ENCODE measurements around the gene VWF.
"Not testable (repeated sequence)": the region's sequence is repeated elsewhere in the genome, so short reads cannot be mapped to it uniquely, and the experiment has no call there.

Gene VWF

DNA sequence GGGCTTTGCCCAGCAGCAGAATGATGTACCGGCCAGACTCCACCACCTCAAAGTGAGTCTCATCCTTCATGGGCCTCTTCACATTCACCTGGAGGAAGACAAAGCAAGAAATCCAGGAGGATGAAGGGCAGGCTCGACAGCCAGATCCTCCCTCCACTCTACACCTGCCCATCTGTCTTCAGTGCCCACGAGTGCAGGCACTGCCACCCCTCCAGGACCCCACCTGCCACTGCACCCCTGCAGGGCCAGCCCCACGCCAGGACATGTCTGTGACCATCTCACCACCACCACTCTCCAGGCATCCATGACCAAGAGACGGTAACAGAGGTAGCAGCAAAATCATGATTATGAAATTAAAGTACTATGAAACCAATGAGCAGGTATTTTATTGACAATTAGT is 95.1 kb downstream of the VWF start:
- no peak for DNase-seq

DNA sequence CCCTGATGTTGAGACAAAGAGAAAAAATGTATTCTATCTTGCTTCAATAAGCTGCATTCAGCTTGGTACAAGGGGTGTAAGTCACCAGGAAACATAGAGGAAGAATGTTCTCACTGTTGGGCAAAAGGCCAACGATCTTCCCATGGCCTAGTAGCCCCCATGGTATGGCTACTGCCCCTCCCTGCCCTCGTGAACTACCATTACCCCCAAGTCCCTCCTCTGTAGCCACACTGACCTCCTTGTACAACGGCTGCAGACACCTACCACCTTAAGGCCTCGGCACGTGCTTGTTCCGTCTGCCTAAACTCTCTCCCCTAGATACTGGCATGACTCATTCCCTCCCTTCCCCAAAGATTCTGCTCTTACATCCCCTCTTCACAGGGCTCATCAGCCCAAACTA is 97.5 kb downstream of the VWF start:
- DNase-seq: no peak

DNA sequence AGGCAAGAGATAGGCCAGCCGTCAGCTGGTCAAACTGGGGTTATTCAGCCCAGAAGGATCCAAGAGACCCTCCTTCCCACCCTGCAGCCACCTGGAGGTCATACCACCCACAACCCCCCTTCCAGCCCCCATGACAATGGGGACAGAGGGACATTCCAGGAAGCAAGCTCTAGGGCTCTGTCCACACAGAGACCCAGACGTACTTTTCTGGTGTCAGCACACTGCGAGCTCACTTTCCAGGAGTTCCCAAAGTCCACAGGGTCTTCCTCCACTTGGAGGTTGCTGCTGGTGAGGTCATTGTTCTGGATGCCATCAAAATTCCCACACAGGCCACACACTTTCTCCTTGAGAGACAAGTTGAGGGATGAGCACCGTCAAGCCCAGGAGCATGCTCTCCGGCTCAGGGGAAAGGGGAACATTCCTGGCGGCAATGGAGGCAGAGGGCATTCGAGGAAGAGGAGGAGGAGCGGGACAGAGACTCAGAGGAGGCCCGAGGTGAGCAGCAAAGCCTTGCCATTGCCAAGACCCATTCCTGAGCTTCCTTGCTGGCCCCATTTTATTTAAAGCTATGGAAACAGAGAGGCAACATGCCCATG is 98.7 kb downstream of the VWF start:
- DNase-seq: not testable (repeated sequence)

DNA sequence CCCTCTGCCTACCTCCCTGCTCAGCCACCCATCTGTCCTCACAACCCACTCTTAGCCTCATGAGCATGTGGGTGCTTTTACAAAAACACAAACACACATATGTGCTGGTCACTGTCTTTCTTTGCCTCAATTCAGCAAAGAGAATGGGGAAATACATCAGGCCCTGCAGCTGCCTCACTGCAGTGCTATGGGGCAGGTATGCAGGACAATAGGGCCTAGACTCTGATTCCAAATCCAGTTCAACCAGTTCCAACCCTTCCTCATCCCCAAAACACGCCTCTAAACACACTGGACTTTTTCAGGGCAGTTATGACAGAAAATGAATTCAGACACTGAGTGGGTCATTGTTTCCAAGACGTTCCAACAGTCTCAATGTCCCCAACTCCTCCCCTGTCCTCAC is 100.4 kb downstream of the VWF start:
- not testable (repeated sequence) for DNase-seq

DNA sequence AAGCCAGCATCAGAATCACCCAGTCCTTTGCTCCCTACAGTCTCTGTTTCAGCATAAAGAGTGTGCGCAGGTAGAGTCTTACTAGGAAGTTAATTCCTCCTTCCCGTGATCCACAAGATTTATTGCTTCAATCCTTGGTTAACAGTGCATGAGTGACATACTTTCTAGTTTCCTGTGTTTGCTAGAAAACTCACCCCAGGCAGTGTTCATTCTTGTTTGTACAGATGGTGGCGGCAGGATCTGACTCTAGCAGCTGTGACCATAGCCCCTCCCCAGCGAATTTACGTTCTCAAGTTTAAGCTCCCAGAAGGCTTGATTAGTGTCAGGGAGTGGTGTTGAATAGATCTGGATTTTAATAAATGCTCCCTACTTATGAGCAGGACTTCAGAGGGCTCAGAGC is 103.5 kb downstream of the VWF start:
- DNase-seq: no peak

DNA sequence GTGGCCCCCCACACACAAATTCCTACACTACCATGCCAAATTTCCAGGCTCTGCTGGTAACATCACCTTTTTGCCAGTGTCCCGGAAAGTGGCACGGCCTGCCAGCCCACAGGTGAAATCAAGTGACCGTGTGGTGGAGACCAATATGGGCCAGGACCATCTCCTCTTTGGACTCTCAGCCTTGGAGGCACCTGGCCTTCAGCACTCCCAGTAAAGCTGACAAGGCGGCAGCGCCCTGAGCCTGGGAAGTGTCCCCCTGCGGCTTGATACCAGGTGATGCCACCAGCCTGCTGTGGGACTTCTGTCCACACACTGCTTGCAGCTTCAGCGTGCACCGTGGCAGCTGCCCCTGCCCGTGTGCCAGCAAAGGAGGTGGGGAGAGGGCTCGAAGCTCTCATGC is 104.0 kb downstream of the VWF start:
- DNase-seq: not testable (repeated sequence)

DNA sequence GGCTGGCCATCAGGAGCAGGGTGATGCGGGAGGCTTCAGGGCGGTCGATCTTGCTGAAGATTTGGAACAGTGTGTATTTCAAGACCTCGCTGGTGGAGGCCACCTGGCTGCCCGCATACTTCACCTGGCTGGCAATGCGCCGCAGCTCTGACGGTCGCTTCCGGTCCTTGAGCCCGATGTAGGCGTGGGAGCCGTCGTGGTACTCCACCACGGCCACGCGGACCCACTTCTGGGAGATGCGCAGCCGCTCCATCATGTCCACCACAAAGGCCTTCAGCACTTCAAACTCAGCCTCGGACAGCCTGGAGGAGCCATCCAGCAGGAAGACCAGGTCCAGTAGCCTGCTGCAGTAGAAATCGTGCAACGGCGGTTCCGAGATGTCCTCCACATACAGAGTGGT is 105.2 kb downstream of the VWF start:
- DNase-seq: not testable (repeated sequence)

DNA sequence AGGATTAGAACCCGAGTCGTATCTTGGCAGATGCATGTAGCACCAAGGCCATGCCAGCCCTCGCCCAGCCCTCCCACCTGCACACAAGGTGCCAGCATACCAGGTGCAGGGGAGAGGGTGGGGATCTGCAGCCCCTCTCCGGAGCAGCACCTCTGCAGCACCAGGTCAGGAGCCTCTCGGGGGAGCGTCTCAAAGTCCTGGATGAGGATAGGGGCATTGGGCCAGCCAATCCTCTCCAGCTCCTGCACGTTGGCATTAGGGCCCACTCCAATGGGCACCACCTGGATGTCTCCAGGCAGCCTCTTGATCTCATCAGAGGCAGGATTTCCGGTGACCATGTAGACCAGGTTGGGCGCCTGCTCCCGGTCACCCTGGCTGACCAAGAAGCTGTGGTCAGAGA is 106.2 kb downstream of the VWF start:
- no peak for DNase-seq

DNA sequence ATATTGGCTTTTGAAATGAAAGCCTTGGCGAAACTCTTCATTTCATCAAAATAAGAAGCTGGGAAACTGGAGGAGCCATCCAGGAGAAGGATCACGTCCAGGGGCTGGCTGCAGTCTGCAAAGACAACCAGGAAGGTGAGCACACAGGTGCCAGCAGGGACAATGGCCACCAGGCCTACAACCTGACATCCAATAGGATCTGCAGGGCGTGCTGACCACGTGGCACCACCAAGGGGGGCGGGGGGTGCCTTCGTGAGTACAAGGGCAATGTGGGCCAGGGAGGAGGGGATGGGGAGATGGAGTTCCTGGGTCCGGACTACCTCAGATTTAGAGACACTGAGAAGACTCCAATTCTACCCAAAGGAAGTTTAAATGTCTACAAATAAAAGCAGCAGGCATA is 107.7 kb downstream of the VWF start:
- no peak for DNase-seq

DNA sequence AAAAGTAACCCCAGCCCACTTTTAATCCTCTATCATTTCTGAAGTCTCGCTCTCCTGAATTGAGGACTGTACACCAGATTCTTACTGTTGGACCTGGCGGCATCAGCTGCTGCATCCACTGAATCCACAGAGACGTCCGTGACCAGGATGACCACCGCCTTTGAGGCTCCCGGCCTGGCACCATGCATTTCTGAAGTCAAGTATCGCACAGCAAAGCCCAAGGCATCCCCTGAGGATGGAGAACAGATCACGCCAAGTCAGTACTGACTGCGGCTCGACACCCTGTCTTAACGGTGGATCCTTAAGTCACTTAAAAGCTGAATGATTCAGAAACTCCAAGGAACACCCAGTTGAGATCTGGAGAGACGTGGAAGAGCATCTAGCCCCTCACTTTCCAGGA is 108.5 kb downstream of the VWF start:
- not testable (repeated sequence) for DNase-seq

DNA sequence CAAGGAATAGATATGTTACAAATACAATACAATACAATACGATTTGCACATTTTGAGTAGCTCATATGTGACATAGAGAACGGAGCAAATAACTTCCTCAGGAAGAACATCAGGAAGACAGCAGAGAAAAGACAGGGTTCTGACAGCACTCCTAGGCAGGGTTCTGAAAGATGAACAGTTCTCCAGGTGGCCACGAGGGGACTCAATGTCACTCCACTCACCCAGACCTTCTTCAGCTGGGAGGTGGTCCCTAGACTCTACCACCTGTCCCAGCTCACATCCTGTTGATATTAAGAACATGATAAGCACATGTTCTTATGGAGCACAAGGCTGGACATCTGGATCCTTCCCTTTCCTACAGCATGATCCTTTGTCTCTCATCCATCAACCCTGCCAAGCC is 109.2 kb downstream of the VWF start:
- DNase-seq: not testable (repeated sequence)

DNA sequence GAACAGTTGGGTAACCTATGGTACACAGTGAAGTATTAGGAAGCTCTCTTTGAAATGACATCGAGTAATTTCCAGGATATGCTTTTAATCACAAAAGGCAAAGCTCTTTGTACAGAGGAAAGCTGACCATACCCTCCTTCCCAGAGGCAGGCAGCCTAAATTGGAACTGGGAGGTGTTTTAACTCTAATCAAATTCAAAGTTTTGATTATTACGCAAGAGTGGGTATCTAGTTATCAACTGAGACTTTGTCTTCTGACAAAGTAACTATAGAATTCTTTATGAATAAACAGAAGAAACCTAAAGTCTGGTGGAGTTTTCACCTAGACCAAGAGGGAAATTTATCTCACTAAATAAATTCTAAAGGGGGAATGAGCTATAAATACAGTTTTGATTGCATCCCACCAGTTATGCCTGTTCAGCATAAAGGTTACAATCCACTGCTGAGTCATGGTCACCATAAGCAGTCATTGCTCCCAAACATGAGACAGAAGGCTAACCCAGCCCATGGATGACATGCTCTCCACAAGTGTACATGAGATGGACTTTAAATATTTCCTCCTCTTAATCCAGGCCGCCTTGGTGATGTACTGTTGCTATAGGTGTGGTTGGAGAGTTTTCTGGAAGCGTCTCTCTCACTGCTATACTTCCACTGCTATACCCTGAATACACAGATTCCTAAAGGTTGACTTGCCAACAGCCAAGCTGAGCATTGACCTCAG is 113.7 kb downstream of the VWF start:
- DNase-seq: not testable (repeated sequence)

DNA sequence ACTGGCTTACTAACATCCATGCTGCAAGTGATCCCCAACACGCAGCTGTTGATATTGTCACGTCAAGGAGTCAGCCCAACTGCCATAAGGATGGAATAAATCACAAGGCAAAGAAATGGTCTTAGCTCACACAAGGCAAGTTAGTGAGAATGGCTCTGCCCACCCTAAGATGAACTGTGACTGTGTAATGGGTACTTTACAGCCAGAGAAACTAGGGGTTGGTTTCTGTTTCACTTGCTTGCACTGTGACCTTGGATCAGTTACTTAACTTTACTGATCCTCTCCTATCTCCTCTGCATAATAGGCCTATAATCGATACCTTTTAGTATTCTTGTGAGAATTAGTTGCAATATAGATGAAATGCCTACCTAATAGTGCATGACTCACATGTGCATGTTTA is 127.2 kb downstream of the VWF start:
- DNase-seq: no peak

DNA sequence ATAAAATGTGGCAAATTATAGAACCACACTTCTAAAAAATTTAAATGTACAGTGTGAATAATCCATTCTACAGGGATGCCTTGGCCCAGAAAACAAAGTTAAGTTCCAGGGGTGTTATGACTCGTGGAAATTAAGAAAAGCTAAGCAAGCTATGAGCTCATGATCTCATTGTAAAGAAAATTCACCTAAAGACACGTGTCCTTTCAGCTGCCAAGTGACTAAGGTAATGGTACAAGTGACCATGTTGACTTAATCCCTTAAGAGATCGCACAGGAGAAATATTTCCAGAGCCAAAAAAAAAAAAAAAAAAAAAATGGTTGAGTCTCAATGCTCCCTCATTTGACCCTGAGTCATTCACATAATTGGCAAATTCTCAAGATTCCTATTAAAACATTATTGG is 128.0 kb downstream of the VWF start:
- no peak for DNase-seq

DNA sequence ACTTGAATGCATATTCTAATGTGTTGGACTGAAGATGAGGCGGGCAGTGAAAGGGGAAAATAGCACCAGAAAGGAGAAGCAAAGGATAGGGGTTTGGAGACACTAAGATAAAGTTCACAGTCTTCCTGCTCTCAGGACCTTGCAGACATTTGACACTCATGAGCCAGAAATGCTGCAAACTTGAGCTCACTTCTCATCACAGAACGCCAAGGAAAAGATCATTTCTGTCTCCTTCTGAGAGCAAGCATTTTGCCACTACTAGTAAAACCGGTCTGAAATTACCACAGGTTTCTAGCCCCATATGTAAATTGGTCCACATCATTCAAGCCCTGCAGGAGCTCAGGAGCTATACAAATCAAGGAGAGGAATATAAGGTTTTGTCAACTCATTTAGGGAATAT is 134.8 kb downstream of the VWF start:
- DNase-seq: no peak

DNA sequence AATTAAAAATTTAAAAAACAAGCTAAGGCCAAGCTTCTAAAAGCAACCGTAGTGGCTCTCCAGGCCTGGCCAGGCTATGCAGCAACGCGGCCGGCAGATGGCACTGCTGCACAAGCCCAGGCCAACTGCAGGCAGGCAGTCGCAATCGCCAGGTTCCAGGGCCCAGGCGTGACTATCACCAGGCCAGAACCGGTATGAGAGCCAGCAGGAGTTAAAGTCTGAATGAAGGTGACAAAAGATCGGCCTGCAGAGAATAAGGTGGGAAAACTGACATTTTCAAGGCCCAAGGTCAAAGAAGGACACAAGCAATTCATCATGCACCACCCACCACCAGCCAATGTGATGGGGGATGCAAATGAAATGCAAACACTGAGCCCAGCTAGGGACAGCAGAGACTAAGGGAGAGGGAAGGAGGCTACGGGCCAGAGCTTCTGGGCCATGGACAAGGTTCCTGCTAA is 135.8 kb downstream of the VWF start:
- DNase-seq: peak; percentile 43

DNA sequence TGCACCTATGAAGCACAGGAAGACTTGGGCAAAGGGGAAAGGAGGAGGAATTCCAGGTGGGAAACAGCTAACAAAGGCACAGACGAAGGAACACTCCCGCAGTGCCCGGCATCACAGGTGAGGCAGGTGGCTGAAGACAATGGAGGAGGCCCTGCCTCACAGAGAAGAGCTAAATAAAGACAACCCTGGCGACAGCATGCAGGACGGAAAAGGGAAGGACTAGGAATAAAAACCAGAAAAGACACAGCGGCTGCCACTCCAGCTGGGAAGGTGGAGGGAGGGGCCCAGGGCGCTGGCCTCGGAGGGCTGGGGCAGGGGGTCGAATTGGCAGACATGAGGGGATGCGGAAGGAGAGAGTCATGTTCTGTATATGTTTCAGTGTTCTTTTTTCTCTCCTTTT is 136.4 kb downstream of the VWF start:
- no peak for DNase-seq

DNA sequence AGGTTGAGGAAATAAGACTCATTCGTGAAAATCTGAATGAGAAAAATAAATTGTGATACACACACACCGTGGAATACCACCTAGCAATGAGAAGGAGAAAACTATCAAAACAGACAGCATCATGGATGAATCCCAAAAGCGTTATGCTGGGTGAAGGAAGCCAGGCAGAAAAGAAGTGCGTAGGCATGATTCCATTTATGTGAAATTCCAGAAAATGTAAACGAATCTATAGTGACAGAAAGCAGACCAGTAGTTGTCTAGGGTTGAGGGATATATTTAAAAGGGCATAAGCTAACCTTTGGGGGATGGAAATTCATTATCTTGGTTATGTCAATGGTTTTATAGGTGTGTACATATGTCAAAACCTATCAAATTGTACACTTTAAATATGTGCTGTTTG is 136.9 kb downstream of the VWF start:
- DNase-seq: no peak

DNA sequence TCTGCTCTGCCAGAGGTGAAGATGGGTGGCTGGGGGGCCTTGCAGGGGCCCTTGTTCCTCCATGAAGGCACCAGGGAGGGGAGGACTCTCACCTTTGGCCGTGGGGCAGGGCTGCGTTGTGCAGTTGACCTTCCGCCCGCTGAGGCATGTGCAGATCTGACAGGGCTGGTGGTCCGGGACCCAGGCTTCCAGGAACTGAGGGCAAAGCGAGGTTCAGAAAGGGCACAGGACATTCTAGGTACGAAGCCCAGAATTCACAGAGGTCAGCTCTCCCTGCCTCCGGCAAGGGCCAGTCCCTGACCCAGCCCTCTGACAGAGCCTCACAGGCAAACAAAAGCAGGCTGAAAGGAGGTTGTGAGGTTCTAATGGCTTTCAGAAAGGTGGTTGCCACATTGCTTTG is 139.0 kb downstream of the VWF start:
- no peak for DNase-seq

DNA sequence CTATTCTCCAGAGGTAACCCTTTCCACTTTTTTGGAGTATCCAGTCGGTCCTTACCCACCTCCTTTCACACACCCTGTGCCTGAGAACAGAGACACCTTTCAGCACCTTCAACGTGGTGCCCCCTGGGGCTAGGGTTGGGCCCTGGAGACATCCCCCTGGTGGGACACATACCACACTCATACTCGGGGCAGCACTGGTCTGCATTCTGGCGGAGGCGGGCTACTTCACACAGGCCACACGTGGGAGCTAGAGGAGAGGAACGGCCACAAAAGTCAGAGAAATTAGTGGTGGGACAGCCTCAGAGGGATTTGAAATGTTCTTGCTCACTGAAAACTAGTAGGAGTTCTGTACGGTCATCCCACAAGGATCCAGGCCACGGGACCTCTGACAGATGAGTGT is 139.6 kb downstream of the VWF start:
- no peak for DNase-seq

DNA sequence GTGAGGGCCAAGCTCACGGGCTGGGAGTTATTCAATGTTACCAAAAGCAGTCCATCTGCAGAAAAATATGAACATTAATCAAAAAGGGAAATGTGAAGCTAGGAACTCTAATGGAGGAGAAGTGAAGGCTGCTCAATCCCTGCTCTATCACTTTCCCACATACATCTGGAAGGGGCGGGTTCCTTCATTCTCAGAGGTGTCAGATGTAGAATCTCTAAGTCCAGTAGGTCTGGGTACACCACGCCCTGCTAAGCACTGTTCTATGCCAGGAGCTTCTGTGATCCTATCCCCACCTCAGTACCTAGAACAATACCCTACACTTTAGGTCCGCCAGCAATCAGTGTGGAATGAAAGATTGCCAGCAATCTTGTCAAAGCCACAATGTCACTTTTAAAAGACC is 142.4 kb downstream of the VWF start:
- no peak for DNase-seq

DNA sequence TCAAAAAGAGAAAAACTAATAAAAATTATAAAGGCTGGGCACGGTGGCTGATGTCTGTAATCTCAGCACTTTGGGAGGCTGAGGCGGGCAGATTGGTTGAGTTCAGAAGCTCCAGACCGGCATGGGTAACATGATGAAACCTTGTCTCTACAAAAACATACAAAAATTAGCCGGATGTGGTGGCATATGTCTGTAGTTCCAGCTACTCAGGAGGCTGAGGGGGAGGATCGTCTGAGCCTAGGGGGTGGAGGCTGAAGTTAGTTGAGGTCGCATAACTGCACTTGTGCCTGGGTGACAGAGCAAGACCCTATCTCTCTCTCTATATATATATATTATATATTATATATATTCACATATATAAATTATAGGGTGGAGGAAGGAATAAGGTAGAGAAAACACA is 146.9 kb downstream of the VWF start:
- DNase-seq: no peak

DNA sequence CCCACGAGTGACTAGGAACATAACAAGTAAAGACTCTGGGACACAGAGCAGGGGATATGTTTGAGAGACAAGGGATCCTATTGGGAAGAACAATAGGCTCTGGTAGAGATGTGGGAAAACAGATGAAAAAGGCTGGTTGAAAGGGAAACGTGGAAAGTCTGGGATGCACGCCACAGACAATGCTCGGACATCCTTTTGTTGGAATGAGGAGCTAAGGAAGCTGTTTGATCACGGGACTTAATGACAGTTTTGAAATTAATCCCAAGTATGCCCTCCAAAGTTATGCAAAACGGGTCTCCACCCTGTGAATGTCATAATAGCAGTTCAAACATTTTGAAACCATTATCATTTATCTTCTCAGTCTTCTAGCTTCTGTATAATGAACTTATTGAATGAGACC is 147.8 kb downstream of the VWF start:
- no peak for DNase-seq

DNA sequence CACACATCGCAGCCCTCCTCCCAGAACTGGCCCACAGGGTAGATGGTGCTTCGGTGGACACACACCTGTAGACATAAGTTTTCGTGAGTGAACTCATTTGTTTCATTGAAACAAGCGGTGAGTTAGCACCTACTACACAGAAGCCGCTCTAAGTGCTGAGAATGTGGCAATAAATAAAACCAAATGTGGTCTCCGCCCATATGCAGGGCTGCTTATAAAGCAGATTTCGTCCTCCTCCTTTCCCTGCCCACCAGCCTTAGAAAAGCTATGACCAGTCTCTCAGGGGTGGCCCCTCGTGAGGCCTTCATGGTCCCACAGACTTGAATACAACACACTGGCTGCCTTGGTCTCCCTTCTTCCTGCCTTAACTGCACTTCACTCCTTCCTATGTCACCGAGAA is 148.3 kb downstream of the VWF start:
- DNase-seq: no peak
